HG02938 (cell line): ENCODE data around the gene CPD.

Source experiments
- ATAC-seq: cut with Tn5 transposase; IDR thresholded peaks from one replicate; pipeline ENCODE4 v1.9.1; 2021; ENCODE audit warnings: mild to moderate bottlenecking, moderate library complexity; ENCODE audit not compliant: unreplicated experiment

Gene CPD

GRCh38 chr17:30493780-30494179 lies 115.1 kb downstream of the CPD start:
- no peak for ATAC-seq

- no peak for ATAC-seq
Observed at GRCh38 chr17:30495586-30495985, 116.9 kb downstream of the CPD start.

GRCh38 chr17:30503558-30503957 lies 124.8 kb downstream of the CPD start:
- no peak for ATAC-seq

GRCh38 chr17:30505868-30506417 lies 127.2 kb downstream of the CPD start:
- no peak for ATAC-seq

- no peak for ATAC-seq
Observed at GRCh38 chr17:30506481-30506880, 127.8 kb downstream of the CPD start.

GRCh38 chr17:30513346-30513745 lies 134.6 kb downstream of the CPD start:
- no peak for ATAC-seq

GRCh38 chr17:30514895-30515596 lies 136.3 kb downstream of the CPD start:
- no peak for ATAC-seq

- no peak for ATAC-seq
Observed at GRCh38 chr17:30517786-30518185, 139.1 kb downstream of the CPD start.

- no peak for ATAC-seq
Observed at GRCh38 chr17:30519166-30519565, 140.4 kb downstream of the CPD start.
